Subcutaneous adipose tissue (tissue), 4 donors: ENCODE measurements around the gene STYX. TPM values are rescaled to one million over a fixed set of nuclear protein-coding genes. Genes with fewer than 3 reads are reported as not detected.

Experiments used
- CTCF ChIP-seq: fragments of 450-650 bp; IDR thresholded peaks from one replicate; pipeline ENCODE4 v1.5.1; 2016; ENCODE audit warnings: low read depth, mild to moderate bottlenecking, control low read depth, antibody characterized with exemption, moderate library complexity
- total RNA-seq, 4 donors: library from RNA; depleted of rRNA; stranded (reverse); fragments of >200 nt; gene quantifications; one replicate each; pipeline ENCODE4 v1.1.0, GENCODE V29; 2016

STYX gene
- total RNA-seq, 4 donors from 2014 or later, result 17.7 to 26.9 (median 19.1) TPM

GRCh38 chr14:52730709-52731111 lies 744 bp downstream of the STYX start:
- no peak for TF ChIP-seq CTCF

DNA sequence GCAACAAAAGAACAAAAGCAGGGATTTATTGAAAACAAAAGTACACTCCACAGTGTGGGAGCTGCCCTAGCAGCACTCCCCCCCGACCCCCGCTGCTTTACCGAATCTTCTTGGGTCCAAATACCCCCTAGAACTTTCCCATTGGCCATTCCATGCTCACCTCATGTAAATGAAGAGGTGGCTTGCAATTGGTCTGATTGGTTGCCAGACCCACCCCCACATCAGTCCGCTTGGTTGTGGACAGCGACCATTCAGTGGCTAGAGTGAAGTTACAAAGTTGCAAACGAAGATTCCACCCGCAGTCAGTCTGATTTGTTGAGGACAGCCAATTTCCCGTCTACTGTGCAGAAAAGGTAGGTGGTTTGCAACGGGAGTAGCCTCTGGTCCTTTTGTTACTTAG lies 3.9 kb downstream of the STYX start:
- no peak for TF ChIP-seq CTCF

DNA sequence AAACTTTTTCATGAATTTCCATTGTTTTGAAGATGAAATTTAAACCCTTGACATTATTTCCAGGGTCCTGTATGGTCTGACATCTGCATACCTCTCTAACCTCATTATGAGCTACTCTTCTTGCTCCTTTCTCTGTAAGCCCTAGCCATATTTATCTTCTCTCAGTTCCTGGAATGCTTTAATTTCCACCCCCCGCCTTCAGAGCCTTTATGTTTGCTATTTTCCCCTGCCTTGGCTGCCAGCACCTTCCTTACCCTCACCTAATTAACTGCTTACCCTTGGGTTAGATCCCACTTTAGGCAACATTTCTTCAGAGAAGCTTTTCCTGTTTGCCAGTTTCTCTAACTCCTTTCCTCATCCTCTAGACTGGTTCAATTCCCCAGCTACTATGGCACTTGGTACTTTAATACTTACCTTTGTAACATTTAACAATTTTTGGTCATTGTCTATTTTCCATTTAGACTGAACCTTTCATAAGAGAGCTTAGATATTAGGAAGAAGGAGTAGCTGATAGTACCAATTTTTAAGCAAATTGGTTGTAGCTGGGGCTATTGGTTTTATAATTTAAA lies 6.0 kb downstream of the STYX start:
- TF ChIP-seq CTCF, result no peak

GRCh38 chr14:52738409-52738808 lies 8.4 kb downstream of the STYX start:
- no peak for TF ChIP-seq CTCF

DNA sequence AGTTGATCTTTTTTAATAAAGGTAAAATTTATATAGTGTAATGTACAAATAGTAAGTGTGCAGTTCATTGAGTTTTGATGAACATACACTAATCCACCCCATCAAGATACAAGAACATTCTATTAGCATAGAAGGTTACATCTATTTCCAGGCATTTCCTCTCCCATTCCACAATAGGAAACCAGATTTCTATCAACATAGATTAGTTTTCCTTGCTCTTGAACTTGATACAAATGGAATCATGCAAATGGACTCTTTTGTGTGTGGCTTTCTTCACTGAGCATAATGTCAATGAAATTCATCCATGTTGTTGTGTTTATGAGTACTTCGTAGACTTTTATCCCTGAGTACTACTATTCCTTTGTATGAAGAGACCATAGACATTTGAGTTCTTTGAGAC lies 10.8 kb downstream of the STYX start:
- no peak for TF ChIP-seq CTCF

GRCh38 chr14:52741865-52742264 lies 11.9 kb downstream of the STYX start:
- TF ChIP-seq CTCF, result no peak

GRCh38 chr14:52748647-52749292 lies 18.8 kb downstream of the STYX start:
- TF ChIP-seq CTCF, result no peak
